CD4-positive, alpha-beta T cell treated with Interleukin-4 for 1 hour (primary cell): ENCODE data around the gene TBC1D30.
"Not testable (repeated sequence)": the region's sequence is repeated elsewhere in the genome, so short reads cannot be mapped to it uniquely, and the experiment has no call there.

Experiments used
- DNase-seq, 2 donors: peaks; one replicate each; pipeline ENCODE4 v3.0.0-alpha.2; 2020 to 2022

TBC1D30 gene

GRCh38 chr12:64806593-64807460, 17.6 kb upstream of the TBC1D30 start:
- no peak for DNase-seq

- DNase-seq = no peak
Observed at GRCh38 chr12:64808110-64808509, 16.3 kb upstream of the TBC1D30 start.

DNA sequence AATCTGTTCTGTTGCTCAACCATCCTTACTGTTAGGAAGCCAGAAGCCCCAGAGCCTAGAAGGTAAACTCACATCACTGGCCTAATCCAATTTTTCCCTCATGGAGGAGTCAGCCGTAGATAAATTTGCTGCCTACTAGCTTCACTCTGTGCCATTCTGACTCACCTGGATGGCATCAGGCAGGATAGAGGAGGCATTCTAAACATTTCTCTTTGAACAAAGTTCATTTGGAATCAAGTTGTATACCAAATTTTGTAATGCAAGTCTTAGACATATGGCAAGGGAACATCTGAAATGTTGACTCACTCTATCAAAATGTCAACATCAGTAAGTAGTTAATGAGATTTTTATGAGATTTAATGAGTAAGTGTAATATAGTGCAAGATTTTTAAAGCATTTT, 13.6 kb upstream of the TBC1D30 start:
- DNase-seq = no peak

- no peak for DNase-seq
Observed at GRCh38 chr12:64813723-64814122, 10.7 kb upstream of the TBC1D30 start.

GRCh38 chr12:64814432-64814831, 10.0 kb upstream of the TBC1D30 start:
- no peak for DNase-seq

GRCh38 chr12:64819816-64820402, 4.5 kb upstream of the TBC1D30 start:
- DNase-seq = no peak

DNA sequence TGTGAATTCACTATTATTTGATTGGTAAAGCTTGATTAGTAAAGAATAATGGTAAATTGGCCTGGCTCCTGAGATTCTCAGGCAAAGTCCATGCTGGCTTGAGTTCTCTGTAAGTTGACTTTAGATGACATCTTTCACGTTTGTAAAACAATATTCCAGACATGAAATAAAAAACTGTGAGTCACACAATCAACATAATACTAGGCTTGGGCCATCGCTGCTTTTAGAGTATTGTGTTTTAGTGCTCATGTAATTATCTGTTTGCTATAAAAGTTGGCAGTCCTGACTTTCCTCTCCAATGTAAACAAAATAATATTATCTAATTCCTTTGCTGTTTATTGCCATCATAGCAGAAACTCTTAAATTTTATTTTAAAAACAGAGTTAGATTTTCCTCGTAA, 3.9 kb upstream of the TBC1D30 start:
- DNase-seq = no peak

- DNase-seq = no peak
Observed at GRCh38 chr12:64821116-64821630, 3.3 kb upstream of the TBC1D30 start.

- DNase-seq = no peak
Observed at GRCh38 chr12:64824130-64824499, 332 bp upstream of the TBC1D30 start.

- DNase-seq = no peak
Observed at GRCh38 chr12:64825143-64826021, 935 bp downstream of the TBC1D30 start.

DNA sequence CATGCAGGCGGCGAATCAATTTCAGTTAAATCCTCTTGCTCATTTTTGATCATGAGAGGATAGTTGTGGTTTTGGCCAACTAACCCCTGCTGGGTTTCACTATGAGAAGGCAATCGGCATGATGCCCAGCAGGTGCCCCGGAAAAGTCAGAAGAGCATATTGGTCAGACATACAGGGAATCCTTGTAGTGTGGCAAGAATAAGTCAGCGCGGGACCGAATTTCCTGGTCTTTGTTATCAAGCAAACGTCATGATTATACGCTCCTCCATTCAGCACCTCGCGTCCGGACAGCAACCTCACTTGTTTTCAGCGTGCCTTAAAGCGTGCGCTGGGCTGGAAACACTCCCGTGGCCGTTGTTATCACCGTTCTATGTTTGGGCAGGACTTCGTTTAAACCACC, 1.8 kb downstream of the TBC1D30 start:
- DNase-seq = peak in 1 of 2 donors; percentile 33

- DNase-seq = no peak
Observed at GRCh38 chr12:64828713-64829112, 4.3 kb downstream of the TBC1D30 start.

DNA sequence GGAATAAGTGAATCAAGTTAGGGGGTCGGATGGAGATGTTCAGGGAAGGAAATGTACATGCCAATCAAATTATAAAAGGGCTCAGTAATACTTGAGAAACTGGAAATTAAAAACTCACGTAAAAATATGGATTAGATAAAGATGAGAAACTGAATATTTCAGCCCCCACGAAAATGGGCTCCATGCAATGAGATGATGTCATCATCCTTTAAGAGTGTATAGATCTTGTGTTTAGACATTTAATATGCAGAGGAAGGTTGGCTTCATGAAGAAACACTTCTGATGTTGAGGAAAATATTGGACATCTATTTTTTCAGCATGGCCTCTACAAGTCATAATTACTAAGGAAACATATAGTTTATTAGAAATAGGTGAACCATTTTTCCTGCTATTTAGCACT, 9.5 kb downstream of the TBC1D30 start:
- no peak for DNase-seq

DNA sequence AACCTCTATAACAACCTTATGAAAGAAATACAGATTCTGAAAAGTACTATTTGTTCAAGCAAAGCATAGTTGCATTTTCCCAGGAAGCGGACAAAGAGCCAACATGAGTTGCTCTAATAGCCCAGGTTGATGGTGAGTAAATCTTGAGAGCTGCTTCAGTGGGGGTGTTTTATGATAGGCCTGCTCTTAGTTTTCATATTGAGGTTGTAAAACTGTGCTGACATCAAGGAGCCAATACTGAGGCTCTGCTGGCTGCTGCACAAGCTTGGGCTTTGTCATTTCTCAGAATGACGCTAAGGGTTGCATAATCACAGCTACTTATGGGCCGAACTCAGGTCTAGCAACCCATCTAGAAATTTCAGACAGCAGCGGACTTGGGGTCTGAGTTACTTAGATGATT, 11.5 kb downstream of the TBC1D30 start:
- DNase-seq = no peak

DNA sequence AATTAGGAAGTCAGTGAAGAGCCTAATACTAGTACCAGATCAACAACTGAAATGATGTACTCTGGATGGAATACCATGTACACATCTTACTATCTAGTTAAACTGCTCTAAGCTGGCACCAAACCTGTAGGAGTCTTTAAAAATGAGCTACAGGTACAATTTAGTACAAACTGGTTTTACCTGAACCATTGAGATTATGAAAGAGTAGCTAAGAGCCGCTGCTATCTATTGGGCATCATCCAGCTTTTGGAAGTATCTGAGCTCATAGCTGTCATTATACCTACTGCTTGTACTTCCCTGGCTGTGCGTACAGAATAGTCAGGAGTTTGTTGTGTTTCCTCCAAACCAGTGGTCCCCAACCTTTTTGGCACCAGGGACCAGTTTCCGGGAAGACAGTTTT, 12.4 kb downstream of the TBC1D30 start:
- DNase-seq = no peak

DNA sequence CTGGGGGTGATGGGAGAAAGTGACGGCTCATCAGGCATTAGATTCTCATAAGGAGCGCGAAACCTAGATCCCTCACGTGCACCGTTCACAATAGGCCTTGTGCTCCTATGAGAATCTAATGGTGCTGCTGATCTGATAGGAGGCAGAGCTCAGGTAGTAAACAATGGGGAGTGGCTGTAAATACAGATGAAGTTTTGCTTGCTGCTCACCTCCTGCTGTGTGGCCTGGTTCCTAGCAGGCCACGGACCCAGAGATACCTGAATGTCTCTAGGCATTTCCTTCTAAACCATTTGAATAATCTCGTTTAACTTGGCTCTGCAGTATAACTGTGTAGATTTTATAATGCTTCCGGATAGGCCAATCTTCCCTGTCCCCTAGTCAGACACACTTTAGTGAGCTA, 13.0 kb downstream of the TBC1D30 start:
- DNase-seq = no peak

DNA sequence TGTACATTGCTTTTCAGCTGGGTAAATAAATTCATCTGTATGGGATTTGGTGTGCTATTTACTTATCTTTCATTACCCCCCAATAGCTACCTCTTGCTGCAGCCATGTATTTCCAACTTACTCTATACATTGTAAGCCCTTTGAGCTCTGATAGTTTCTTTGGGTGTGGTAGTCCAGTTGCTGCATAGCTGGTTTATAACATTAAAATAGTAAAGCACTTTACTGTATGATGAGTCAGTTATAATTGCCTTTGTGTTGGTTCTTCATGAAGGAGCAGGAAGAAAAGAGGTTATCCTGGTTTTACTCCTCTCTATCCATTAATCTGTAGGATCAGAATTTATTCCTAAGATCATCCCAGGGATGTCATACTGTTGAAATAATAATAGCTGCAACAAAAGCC, 15.7 kb downstream of the TBC1D30 start:
- no peak for DNase-seq

GRCh38 chr12:64840949-64841717, 16.7 kb downstream of the TBC1D30 start:
- DNase-seq = no peak

DNA sequence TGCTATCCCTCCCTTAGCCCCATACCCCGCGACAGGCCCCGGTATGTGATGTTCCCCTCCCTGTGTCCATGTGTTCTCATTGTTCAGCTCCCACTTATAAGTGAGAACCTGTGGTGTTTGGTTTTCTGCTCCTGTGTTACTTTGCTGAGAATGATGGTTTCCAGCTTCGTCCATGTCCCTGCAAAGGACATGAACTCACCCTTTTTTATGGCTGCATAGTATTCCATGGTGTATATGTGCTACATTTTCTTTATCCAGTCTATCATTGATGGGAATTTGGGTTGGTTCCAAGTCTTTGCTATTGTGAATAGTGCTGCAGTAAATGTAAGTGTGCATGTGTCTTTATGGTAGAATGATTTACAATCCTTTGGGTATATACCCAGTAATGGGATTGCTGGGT, 24.0 kb downstream of the TBC1D30 start:
- not testable (repeated sequence) for DNase-seq

DNA sequence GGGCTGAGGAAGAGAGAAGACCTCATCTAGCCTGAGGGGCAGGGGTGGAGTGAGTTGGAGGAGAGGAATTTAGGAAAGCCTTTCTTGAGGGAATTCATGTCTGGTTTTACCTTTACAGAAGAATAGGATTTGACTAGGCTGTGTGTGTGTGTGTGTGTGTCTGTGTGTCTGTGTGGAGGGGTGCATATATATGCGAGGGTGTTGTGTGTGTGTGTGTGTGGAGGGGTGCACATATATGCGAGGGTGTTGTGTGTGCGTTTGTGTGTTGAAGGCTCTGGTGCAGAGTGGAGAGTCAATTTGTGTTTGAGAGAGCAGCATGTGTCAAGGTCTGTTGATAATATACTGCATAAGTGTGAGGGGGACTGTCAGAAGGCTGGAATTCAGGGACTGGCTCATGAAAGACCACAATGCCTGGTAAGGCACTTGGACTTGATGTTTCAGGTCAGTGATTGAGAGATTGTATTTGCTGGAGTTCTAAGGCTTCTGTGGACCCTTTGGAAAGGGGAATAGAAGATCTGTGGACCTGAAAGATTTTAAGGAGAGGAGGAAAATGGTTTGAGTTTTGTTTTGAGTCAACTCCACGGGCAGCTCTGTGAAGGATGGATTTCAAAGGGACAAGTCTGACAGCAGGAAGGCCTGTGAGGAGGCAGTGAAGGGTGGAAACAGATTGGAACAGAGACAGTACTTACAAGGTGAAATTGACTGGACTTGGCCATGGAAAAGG, 34.6 kb downstream of the TBC1D30 start:
- DNase-seq = no peak

DNA sequence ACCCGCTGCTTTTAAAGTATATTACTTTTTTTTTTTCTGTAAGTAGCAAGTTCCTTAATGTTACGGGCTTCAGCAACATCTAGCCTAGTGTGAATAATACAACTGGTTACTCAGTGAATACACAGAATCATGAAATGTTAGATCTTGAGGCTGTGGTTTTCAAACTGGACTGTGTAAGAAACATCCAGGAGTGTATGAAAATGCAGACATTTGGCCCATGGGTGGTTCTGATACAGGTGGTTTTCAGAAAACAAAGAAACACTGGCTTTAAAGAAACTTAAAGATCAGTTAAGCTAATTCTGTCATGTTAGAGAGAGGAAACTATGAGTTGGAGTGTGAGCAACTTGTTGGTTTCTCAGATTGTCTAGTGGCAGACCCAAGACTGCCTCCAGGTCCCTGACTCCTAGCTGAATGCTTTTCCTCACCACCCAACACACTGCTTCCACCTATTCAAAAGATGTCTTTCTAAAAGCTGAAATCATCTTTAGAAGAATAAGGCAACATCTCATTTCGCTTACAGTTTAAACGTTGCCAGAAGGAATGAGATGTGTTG, 36.1 kb downstream of the TBC1D30 start:
- DNase-seq = no peak

GRCh38 chr12:64864319-64864718, 39.9 kb downstream of the TBC1D30 start:
- DNase-seq = no peak
